Mucosa of rectum (tissue), 2 donors: Measurements from ENCODE around the gene SSBP4.

ENCODE experiments used
- H3K27ac ChIP-seq, 2 donors: one replicate each; pipeline ENCODE4 v1.7.0; 2013; ENCODE audit warnings: inconsistent platforms in 2 of 2, low read depth in 2 of 2, low read length in 2 of 2
- H3K27me3 ChIP-seq, 2 donors: one replicate each; pipeline ENCODE4 v1.7.0; 2013; ENCODE audit warnings: low read length in 2 of 2; ENCODE audit not compliant: control insufficient read depth in 2 of 2, insufficient read depth in 2 of 2
- H3K36me3 ChIP-seq, 2 donors: one replicate each; pipeline ENCODE4 v1.7.0; 2013; ENCODE audit warnings: low read length in 2 of 2; ENCODE audit not compliant: control insufficient read depth in 2 of 2, insufficient read depth in 2 of 2
- H3K4me1 ChIP-seq, 2 donors: one replicate each; pipeline ENCODE4 v1.7.0; 2013; ENCODE audit warnings: low read length in 2 of 2, mild to moderate bottlenecking in 1 of 2; ENCODE audit not compliant: control insufficient read depth in 2 of 2, insufficient read depth in 2 of 2
- H3K4me3 ChIP-seq, 2 donors: one replicate each; pipeline ENCODE4 v1.7.0; 2013; ENCODE audit warnings: low read length in 2 of 2
- H3K9ac ChIP-seq, 2 donors: one replicate each; pipeline ENCODE4 v1.7.0; 2013; ENCODE audit warnings: low read length in 2 of 2, low read depth in 1 of 2, mild to moderate bottlenecking in 1 of 2
- H3K9me3 ChIP-seq, 2 donors: one replicate each; pipeline ENCODE4 v1.7.0; 2013; ENCODE audit warnings: low read length in 2 of 2; ENCODE audit not compliant: control insufficient read depth in 2 of 2
- donor health status: healthy.
- donor health status: Normal muscosa, but diverticular disease.

SSBP4 gene

GRCh38 chr19:18456279-18456678 is 37.1 kb downstream of the SSBP4 start:
- Histone ChIP-seq H3K27me3 (no peaks in the 10 kb centered on the region), H3K4me3 (no peak overlapping the region), H3K27ac (no peak overlapping the region), H3K9me3 (no peaks in the 10 kb centered on the region), H3K4me1 (peaks cover 11 to 12% of the 10 kb centered on the region in 2 donors), H3K9ac (no peak overlapping the region), H3K36me3 (peaks cover 33 to 49% of the 10 kb centered on the region in 2 donors)

GRCh38 chr19:18456974-18457373 is 37.8 kb downstream of the SSBP4 start:
- peaks cover 37 to 47% of the 10 kb centered on the region in 2 donors for H3K36me3 ChIP-seq
- no peaks in the 10 kb centered on the region for H3K9me3 ChIP-seq
- H3K4me3 ChIP-seq, result no peak overlapping the region
- no peaks in the 10 kb centered on the region for H3K27me3 ChIP-seq
- H3K4me1 ChIP-seq, result peaks cover 11 to 14% of the 10 kb centered on the region in 2 donors
- H3K9ac ChIP-seq, result no peak overlapping the region
- H3K27ac ChIP-seq, result no peak overlapping the region

GRCh38 chr19:18457483-18458331 is 38.5 kb downstream of the SSBP4 start:
- Histone ChIP-seq H3K36me3 (peaks cover 37 to 47% of the 10 kb centered on the region in 2 donors), H3K9ac (no peak overlapping the region), H3K27ac (no peak overlapping the region), H3K27me3 (no peaks in the 10 kb centered on the region), H3K9me3 (no peaks in the 10 kb centered on the region), H3K4me3 (no peak overlapping the region), H3K4me1 (peaks cover 11 to 14% of the 10 kb centered on the region in 2 donors)

DNA sequence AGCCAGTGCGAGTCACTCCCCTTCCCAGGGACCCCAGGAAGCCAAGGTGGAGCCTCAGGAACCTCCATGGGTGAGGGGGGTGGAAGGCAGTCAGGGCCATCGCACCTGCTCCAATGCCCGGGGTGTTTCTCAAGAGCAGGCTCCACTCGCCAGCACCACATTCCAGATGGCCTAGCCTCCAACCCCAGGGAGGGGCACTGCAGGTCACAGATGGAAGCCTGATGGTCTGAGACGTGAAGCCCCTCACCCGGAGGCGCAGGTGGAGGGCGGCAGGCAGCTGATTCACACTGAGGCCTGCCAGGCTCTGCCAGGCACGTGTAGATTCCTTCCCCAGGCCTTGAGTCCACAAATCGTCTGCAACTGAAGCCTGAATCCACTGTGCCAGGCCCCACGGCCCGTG is 41.7 kb downstream of the SSBP4 start:
- Histone ChIP-seq H3K36me3 (peaks cover 39 to 54% of the 10 kb centered on the region in 2 donors), H3K27ac (peak overlapping the region in 1 of 2 donors; percentile 79), H3K9me3 (no peaks in the 10 kb centered on the region), H3K27me3 (no peaks in the 10 kb centered on the region), H3K4me1 (peaks cover 25 to 26% of the 10 kb centered on the region in 2 donors), H3K9ac (no peak overlapping the region), H3K4me3 (no peak overlapping the region)

GRCh38 chr19:18461471-18461870 is 42.3 kb downstream of the SSBP4 start:
- Histone ChIP-seq H3K9me3 (no peaks in the 10 kb centered on the region), H3K27ac (no peak overlapping the region), H3K4me3 (no peak overlapping the region), H3K9ac (no peak overlapping the region), H3K27me3 (no peaks in the 10 kb centered on the region), H3K4me1 (peaks cover 25 to 26% of the 10 kb centered on the region in 2 donors), H3K36me3 (peaks cover 34 to 49% of the 10 kb centered on the region in 2 donors)

- peak overlapping the region in 1 of 2 donors; percentile 16 for H3K9ac ChIP-seq
- H3K4me1 ChIP-seq, result peaks cover 27 to 30% of the 10 kb centered on the region in 2 donors
Measured at GRCh38 chr19:18464646-18465045, 45.4 kb downstream of the SSBP4 start.

DNA sequence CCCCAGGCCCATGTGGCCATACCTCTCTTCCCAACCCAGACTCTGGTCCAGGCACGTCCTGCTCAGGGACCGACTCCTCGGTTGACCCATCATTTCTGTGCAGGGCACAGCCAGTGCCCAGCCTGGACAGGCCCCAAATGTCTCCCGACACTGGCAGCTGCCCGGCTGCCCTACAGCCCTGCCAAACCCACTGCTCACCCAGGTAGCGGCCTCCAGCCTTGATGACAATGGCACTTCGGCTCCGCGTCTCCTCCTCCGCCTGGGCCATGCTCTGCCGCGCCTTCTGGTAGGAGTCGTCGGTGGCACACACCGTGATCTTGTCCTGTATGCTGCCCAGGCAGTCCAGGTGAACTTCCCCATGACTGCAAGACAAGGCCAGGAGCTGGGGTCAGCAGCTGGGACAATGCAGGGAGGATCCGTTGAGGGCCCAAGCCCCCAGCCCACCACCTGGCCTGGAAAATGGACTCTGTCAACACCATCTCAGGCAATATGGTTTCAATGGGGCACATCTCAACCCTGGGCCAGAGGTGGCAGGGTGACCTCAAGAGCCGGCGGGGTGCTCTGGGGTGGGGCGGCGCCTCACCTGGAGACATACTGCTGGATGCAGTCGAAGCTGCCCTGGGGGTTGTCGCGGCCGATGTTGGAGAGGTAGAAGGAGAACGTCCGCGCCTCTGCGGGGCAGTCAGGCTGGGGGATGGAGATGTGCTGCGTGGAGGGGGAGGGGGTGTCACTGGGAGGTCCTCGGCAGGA is 46.2 kb downstream of the SSBP4 start:
- Histone ChIP-seq H3K4me3 (no peak overlapping the region), H3K9me3 (no peaks in the 10 kb centered on the region), H3K9ac (peak overlapping the region in 1 of 2 donors; percentile 16), H3K27me3 (no peaks in the 10 kb centered on the region), H3K36me3 (peaks cover 18 to 26% of the 10 kb centered on the region in 2 donors), H3K4me1 (peaks cover 20 to 24% of the 10 kb centered on the region in 2 donors), H3K27ac (peak overlapping the region; percentile 70 to 74)

More at GRCh38 chr19:18464646-18465045, 45.4 kb downstream of the SSBP4 start:
- Histone ChIP-seq H3K9me3 (no peaks in the 10 kb centered on the region), H3K4me3 (no peak overlapping the region), H3K27me3 (no peaks in the 10 kb centered on the region), H3K27ac (peak overlapping the region; percentile 70 to 74), H3K36me3 (peaks cover 18 to 30% of the 10 kb centered on the region in 2 donors)

DNA sequence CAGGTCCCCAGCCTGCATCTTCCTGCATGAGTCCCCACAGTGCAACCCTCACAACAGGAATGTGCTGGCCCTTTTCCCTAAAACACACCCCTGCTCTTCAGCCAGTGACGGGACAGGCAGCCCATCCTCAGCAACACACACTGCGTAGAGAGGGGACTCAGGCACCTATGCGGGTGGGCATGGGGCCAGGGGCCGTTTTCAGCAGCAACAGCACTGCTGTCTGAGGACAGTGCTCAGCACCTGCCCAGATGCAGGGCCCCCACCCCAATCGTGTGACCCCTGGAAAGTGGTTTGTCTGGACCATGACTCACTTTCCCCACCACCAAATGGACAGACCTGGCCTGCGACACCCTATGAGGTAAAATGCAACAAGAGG is 46.8 kb downstream of the SSBP4 start:
- Histone ChIP-seq H3K9me3 (no peaks in the 10 kb centered on the region), H3K4me1 (peaks cover 18 to 20% of the 10 kb centered on the region in 2 donors), H3K27ac (no peak overlapping the region), H3K36me3 (peaks cover 17 to 25% of the 10 kb centered on the region in 2 donors), H3K9ac (no peak overlapping the region), H3K27me3 (no peaks in the 10 kb centered on the region), H3K4me3 (no peak overlapping the region)

DNA sequence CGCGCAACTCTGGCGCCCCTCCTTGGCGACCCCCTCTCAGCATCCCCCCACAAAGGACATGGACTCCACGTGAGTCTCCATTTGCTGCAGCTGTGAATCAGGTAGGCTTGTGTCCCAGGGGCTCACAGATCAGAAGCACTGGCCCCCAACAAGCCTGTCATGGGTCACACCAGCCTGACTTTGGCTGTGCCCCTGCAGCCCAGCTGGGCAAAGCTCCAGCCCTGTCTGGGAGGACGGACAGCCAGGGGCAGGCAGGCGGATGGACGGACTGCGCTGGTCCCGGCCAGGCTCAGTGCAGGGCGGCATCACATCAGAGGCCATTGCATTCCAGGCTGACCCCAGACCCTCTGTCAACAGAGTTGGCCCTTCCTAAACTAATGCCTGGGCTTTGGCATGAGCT is 47.2 kb downstream of the SSBP4 start:
- no peaks in the 10 kb centered on the region for H3K27me3 ChIP-seq
- H3K9ac ChIP-seq, result no peak overlapping the region
- peaks cover 13 to 23% of the 10 kb centered on the region in 2 donors for H3K36me3 ChIP-seq
- H3K4me1 ChIP-seq, result peaks cover 18 to 20% of the 10 kb centered on the region in 2 donors
- no peaks in the 10 kb centered on the region for H3K9me3 ChIP-seq
- no peak overlapping the region for H3K27ac ChIP-seq
- H3K4me3 ChIP-seq, result no peak overlapping the region

DNA sequence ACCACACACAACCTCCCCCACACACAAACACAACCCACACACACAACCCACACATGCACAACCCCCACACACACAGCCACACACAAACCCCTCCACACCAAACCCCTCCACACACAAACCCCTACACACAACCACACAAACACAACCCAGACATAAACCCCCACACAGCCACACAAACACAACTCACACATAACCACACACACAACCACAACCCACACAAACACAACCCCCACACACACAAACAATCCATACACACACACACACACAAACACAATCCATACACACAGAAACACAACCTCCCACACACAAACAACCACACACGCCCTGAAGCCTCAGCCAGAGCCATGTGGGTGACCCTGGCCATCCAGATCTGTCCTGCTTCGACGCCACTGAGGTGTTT is 48.8 kb downstream of the SSBP4 start:
- no peak overlapping the region for H3K9ac ChIP-seq
- peaks cover 12 to 20% of the 10 kb centered on the region in 2 donors for H3K36me3 ChIP-seq
- H3K27me3 ChIP-seq, result no peaks in the 10 kb centered on the region
- no peak overlapping the region for H3K4me3 ChIP-seq
- H3K27ac ChIP-seq, result no peak overlapping the region
- H3K4me1 ChIP-seq, result peaks cover 17 to 20% of the 10 kb centered on the region in 2 donors
- H3K9me3 ChIP-seq, result no peaks in the 10 kb centered on the region
